ENCODE data around the gene MED13.
A peak's percentile ranks its signal among the peaks of the same experiment; 100 is the strongest.
"Not testable (repeated sequence)": the region's sequence is repeated elsewhere in the genome, so short reads cannot be mapped to it uniquely, and the experiment has no call there.

The MED13 gene

DNA sequence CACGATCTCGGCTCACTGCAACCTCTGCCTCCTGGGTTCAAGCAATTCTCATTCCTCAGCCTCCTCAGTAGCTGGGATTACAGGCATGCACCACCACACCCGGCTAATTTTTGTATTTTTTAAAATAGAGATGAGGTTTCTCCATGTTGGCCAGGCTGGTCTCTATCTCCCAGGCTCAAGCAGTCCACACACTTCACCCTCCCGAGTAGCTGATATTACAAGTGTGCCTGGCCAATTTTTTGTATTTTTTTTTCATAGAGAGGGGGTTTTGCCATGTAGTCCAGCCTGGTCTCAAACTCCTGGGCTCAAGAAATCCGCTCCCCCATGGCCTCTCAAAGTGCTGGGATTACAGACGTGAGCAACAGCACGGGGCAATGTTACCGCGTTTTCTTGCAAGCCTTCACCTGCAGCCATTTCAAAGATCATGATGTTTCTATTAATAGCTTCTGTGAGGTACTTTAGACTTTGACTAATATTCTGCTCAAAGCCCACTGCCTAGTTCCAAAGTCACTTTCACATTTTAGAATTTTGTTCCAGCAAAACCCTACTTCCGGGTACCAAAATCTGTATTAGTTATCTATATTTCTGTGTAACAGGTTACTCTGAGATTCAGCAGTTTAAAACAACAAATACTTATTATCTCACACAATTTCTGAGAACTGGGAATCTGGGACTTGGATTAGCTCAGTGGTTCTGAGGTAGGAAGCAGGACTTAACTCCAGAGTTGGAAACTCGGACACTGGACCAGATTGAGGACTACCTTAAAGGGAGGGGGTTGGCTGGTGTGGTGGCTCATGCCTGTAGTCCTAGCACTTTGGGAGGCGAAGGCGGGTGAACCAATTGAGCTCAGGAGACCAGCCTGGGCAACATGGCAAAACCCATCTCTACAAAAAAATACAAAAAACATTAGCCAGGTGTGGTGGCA, 12.0 kb upstream of the MED13 start:
- H3K27ac ChIP-seq = no peak overlapping the region
- TF ChIP-seq, protein P1, sequence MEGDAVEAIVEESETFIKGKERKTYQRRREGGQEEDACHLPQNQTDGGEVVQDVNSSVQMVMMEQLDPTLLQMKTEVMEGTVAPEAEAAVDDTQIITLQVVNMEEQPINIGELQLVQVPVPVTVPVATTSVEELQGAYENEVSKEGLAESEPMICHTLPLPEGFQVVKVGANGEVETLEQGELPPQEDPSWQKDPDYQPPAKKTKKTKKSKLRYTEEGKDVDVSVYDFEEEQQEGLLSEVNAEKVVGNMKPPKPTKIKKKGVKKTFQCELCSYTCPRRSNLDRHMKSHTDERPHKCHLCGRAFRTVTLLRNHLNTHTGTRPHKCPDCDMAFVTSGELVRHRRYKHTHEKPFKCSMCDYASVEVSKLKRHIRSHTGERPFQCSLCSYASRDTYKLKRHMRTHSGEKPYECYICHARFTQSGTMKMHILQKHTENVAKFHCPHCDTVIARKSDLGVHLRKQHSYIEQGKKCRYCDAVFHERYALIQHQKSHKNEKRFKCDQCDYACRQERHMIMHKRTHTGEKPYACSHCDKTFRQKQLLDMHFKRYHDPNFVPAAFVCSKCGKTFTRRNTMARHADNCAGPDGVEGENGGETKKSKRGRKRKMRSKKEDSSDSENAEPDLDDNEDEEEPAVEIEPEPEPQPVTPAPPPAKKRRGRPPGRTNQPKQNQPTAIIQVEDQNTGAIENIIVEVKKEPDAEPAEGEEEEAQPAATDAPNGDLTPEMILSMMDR (IDR thresholded peaks at IDR 0.05) = no peak
- TF ChIP-seq ZFX (IDR thresholded peaks at IDR 0.05; ENCODE audit: borderline replicate concordance) = no peak

DNA sequence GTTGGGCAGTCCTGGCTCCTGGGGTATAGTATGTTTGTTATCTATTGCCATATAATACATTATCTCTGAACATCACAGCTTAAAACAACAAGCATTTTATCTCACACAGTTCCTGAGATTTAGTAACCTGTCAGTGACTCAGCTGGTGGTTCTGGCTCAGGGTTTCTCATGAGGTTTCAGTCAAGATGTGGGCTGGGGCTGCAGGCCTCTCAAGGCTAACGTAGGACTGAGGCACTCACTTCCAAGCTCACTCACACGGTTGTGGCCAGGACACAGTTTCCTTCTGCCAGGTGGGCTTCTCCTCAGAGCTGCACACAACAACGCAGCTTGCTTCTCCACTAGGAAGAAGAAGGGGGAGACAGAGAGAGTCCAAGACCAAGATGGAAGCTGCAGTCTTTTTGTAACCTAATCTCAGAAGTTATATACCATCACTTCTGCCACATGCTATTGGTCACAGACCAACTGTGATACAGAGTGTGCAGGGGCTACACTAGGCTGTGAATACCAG, 10.3 kb upstream of the MED13 start:
- TF ChIP-seq, protein P1 (IDR thresholded peaks at IDR 0.05) = no peak
- no peak for TF ChIP-seq ZFX (IDR thresholded peaks at IDR 0.05; ENCODE audit: borderline replicate concordance)
- H3K27ac ChIP-seq = no peak overlapping the region

DNA sequence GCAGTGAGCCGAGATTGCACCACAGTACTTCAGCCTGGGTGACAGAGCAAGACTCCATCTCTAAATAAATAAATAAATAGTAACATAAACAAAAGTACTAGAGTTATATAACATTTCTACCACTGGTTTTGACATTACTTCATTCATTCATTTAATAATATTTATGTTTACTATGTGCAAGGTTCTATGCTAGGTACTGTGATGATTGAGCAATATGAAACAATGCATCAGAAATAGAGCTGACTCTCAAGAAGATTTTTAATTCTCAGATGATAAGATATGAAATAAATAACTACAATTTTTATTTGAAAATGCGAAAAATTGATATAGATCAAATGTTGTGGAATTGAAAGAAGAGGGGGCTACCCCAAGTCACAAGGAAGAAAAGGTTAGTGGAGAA, 8.9 kb upstream of the MED13 start:
- H3K27ac ChIP-seq = no peak overlapping the region
- no peak for TF ChIP-seq ZFX (IDR thresholded peaks at IDR 0.05; ENCODE audit: borderline replicate concordance)
- TF ChIP-seq, protein P1 (IDR thresholded peaks at IDR 0.05) = no peak

DNA sequence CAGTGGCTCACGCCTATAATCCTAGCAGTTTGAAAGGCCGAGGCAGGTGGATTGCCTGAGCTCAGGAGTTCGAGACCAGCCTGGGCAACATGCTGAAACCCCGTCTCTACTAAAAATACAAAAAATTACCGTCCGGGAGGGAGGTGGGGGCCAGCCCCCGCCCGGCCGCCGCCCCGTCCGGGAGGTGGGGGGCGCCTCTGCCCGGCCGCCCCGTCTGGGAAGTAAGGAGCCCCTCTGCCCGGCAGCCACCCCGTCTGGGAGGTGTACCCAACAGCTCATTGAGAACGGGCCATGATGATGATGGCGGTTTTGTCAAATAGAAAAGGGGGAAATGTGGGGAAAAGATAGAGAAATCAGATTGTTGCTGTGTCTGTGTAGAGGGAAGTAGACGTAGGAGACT, 7.8 kb upstream of the MED13 start:
- not testable (repeated sequence) for H3K27ac ChIP-seq

DNA sequence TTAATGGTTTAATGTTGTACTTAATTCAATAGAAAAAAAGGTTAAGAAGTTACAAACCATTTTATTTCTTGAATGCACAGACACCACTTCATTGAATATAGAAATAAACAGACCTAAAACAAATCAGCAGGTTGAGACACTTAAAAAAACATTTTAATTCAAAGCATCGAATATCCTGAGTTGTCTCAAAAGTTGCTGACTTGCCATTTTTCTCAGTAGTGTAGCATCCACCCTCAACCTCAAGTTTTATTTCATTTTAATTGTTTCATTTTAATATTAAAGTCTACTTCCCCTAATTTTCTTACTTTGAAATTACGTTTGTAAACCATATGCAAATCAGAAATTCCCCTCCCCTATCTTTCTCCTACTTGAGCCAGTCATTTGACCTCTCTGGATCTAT, 5.8 kb upstream of the MED13 start:
- TF ChIP-seq ZFX (IDR thresholded peaks at IDR 0.05; ENCODE audit: borderline replicate concordance) = no peak
- TF ChIP-seq, protein P1 (IDR thresholded peaks at IDR 0.05) = no peak
- no peak overlapping the region for H3K27ac ChIP-seq

DNA sequence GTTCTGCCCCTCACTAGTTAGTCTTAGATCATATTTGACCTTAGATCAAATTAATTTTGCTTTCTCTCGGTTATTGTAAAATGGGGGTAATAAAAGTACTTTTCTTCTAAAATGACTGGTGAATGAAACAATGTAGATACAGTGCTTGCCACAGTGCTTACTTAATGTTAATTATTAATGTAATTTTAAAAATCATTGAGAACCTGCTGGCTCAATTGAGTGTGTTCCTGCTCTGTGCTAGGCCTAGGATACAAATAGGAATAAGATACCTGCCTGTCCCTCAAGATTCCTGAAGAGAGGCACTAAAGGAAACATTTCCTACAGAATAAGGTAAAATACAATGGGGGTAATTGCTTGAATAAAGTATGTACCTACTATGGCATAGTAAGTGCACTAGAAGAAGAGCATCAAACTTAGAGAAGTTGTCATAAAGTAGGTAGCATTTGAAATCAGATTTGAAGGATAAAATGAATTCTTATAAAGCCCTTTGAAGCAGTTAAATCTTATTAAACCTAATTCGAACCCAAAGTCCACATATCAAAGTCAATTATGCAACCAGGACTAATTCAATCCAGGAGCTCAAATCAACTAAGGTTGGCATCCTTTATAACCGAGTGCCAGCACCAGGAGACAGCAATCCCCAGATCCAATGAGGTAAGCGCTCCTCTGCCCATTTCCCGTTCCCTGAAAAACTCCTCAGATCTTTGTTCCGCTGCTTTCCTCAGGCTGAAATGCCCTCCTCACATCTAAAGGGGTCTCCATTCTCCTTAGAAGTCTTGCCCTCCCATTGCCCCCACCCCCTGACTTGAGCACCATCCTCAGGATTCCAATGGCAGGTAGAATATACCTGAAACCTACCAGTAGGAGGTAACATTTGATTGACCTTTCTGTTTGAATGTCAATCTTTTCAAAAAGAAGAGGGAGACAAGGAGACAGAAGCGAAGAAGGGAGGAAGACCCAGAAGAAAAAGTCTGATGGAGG, 2.4 kb upstream of the MED13 start:
- peak overlapping the region; percentile 93 for H3K27ac ChIP-seq

More for the DNA sequence above, 2.4 kb upstream of the MED13 start:
- TF ChIP-seq, protein P1 (IDR thresholded peaks at IDR 0.05) = no peak
- no peak for TF ChIP-seq ZFX (IDR thresholded peaks at IDR 0.05; ENCODE audit: borderline replicate concordance)

Measured in 22Rv1 (cell line).